Osteoblast (primary cell): ENCODE measurements around the gene SOX6. TPM values are rescaled to one million over a fixed set of nuclear protein-coding genes. Genes with fewer than 3 reads are reported as not detected.
A peak's percentile ranks its signal among the peaks of the same experiment; 100 is the strongest.

Experiments used
- DNase-seq: peaks from one replicate; pipeline ENCODE4 v3.0.0; 2011; ENCODE audit warnings: low spot score, mixed read lengths; ENCODE audit not compliant: insufficient read length; ENCODE audit errors: missing footprints
- H2AFZ ChIP-seq: 2 replicates; pipeline ENCODE4 v1.6.0; 2011; ENCODE audit warnings: mild to moderate bottlenecking, low read length
- H3K27ac ChIP-seq: 2 replicates; pipeline ENCODE4 v1.5.1; 2011; ENCODE audit warnings: mild to moderate bottlenecking, low read depth, low read length, moderate library complexity
- H3K27me3 ChIP-seq: 2 replicates; pipeline ENCODE4 v1.6.0; 2012; ENCODE audit warnings: mild to moderate bottlenecking, control low read depth, inconsistent platforms, low read length, moderate library complexity; ENCODE audit not compliant: insufficient read depth
- H3K36me3 ChIP-seq: 2 replicates; pipeline ENCODE4 v1.5.1; 2011; ENCODE audit warnings: mild to moderate bottlenecking, low read length, control low read depth, moderate library complexity; ENCODE audit not compliant: insufficient read depth
- H3K4me1 ChIP-seq: 2 replicates; pipeline ENCODE4 v1.5.1; 2011; ENCODE audit warnings: mild to moderate bottlenecking, low read length, control low read depth, moderate library complexity; ENCODE audit not compliant: insufficient read depth
- H3K4me2 ChIP-seq: 2 replicates; pipeline ENCODE4 v1.6.0; 2011; ENCODE audit warnings: mild to moderate bottlenecking, low read length; ENCODE audit not compliant: insufficient read depth
- H3K4me3 ChIP-seq: fragments of 200-600 bp; sonication (generic); 3 replicates; pipeline ENCODE4 v1.5.1; 2012; ENCODE audit warnings: mild to moderate bottlenecking, low read length, inconsistent platforms; ENCODE audit not compliant: insufficient read depth
- H3K79me2 ChIP-seq: 2 replicates; pipeline ENCODE4 v1.6.0; 2012; ENCODE audit warnings: mild to moderate bottlenecking, low read length, control low read depth, inconsistent platforms; ENCODE audit not compliant: insufficient read depth
- H3K9me3 ChIP-seq: 2 replicates; pipeline ENCODE4 v1.5.1; 2011; ENCODE audit warnings: low read depth, low read length, control low read depth
- H4K20me1 ChIP-seq: 2 replicates; pipeline ENCODE4 v1.6.0; 2012; ENCODE audit warnings: mild to moderate bottlenecking, low read length, control low read depth; ENCODE audit not compliant: insufficient read depth
- CTCF ChIP-seq: IDR thresholded peaks from 2 replicates; pipeline ENCODE4 v1.5.1; 2011; ENCODE audit warnings: mild to moderate bottlenecking, low read depth, low read length, moderate library complexity; ENCODE audit errors: extremely low read depth
- total RNA-seq: library from RNA; depleted of rRNA; stranded (reverse); fragments of >200 nt; gene quantifications from 2 replicates; pipeline ENCODE4 v1.2.3, GENCODE V29; 2012

The SOX6 gene
- total RNA-seq, 1 donor: 3.3 TPM

- Histone ChIP-seq H3K27me3 (no peaks in the 10 kb centered on the region), H3K36me3 (no peaks in the 10 kb centered on the region), H2AFZ (no peak overlapping the region), H3K4me3 (no peak overlapping the region), H4K20me1 (no peaks in the 10 kb centered on the region), H3K4me1 (no peaks in the 10 kb centered on the region), H3K9me3 (no peaks in the 10 kb centered on the region), H3K4me2 (no peak overlapping the region), H3K79me2 (no peaks in the 10 kb centered on the region), H3K27ac (no peak overlapping the region)
- TF ChIP-seq CTCF: no peak
- DNase-seq: no peak
Observed at GRCh38 chr11:16287630-16288280, 68.6 kb downstream of the SOX6 start.

- Histone ChIP-seq H4K20me1 (no peaks in the 10 kb centered on the region), H3K27me3 (no peaks in the 10 kb centered on the region), H2AFZ (no peak overlapping the region), H3K36me3 (no peaks in the 10 kb centered on the region), H3K9me3 (no peaks in the 10 kb centered on the region), H3K4me1 (no peaks in the 10 kb centered on the region), H3K4me2 (no peak overlapping the region), H3K79me2 (no peaks in the 10 kb centered on the region), H3K27ac (no peak overlapping the region), H3K4me3 (no peak overlapping the region)
- DNase-seq: no peak
- no peak for TF ChIP-seq CTCF
Observed at GRCh38 chr11:16286095-16286494, 70.3 kb downstream of the SOX6 start.

- Histone ChIP-seq H3K4me2 (peak overlapping the region; percentile 74), H3K4me1 (no peaks in the 10 kb centered on the region), H3K4me3 (peak overlapping the region; percentile 49), H3K27me3 (no peaks in the 10 kb centered on the region), H3K27ac (no peak overlapping the region), H3K79me2 (no peaks in the 10 kb centered on the region), H3K36me3 (no peaks in the 10 kb centered on the region), H4K20me1 (no peaks in the 10 kb centered on the region), H2AFZ (no peak overlapping the region), H3K9me3 (no peaks in the 10 kb centered on the region)
- no peak for TF ChIP-seq CTCF
- peak; percentile 32 for DNase-seq
Observed at GRCh38 chr11:16280256-16280682, 76.1 kb downstream of the SOX6 start.

GRCh38 chr11:16279524-16279923, 76.8 kb downstream of the SOX6 start:
- Histone ChIP-seq H4K20me1 (no peaks in the 10 kb centered on the region), H3K27me3 (no peaks in the 10 kb centered on the region), H3K4me1 (no peaks in the 10 kb centered on the region), H3K79me2 (no peaks in the 10 kb centered on the region), H3K4me3 (no peak overlapping the region), H3K36me3 (no peaks in the 10 kb centered on the region), H3K4me2 (no peak overlapping the region), H3K27ac (no peak overlapping the region), H2AFZ (no peak overlapping the region), H3K9me3 (no peaks in the 10 kb centered on the region)
- DNase-seq: no peak
- TF ChIP-seq CTCF: no peak
